CD4-positive, alpha-beta T cell (primary cell): Measurements from ENCODE around the gene TTC29. TPM values are rescaled to one million over a fixed set of nuclear protein-coding genes. Genes with fewer than 3 reads are reported as not detected.
"Not testable (repeated sequence)": the region's sequence is repeated elsewhere in the genome, so short reads cannot be mapped to it uniquely, and the experiment has no call there.

Experiments
- ATAC-seq: fragments of 200-7000 bp; cut with Tn5 transposase; one replicate; pipeline ENCODE4 v1.10.0; 2022; ENCODE audit warnings: mild to moderate bottlenecking; ENCODE audit not compliant: poor library complexity
- CTCF ChIA-PET: fragments of 350-600 bp; sonication (Branson Sonifier 250); formaldehyde crosslinking; loops from one replicate; lab custom pipeline; 2021; ENCODE audit warnings: antibody characterized with exemption, inconsistent platforms; lab: Charles Lee
- POLR2A ChIA-PET: fragments of 350-600 bp; sonication (Branson Sonifier 250); formaldehyde crosslinking; loops from one replicate; lab custom pipeline; 2021; ENCODE audit warnings: antibody characterized with exemption, inconsistent platforms; lab: Charles Lee
- DNase-seq, 14 experiments: peaks; one replicate each; pipeline ENCODE4 v3.0.0-alpha.2; 2013 to 2020; ENCODE audit warnings: mixed read lengths in 2 of 14
- H3K27ac ChIP-seq, 2 donors: one replicate each; pipeline versions ENCODE4 v1.5.1 to v1.7.0; 2013; ENCODE audit warnings: low read length in 2 of 2, low read depth in 1 of 2, mild to moderate bottlenecking in 1 of 2
- H3K27me3 ChIP-seq, 2 experiments: 1 replicate in 1 of 2; 2 replicates in 1 of 2; pipeline versions ENCODE4 v1.6.1 to v1.7.0; 2013; ENCODE audit warnings: low read length in 2 of 2, control low read depth in 1 of 2, mild to moderate bottlenecking in 1 of 2, moderate library complexity in 1 of 2; ENCODE audit not compliant: insufficient read depth in 2 of 2, control insufficient read depth in 1 of 2
- H3K36me3 ChIP-seq: one replicate; pipeline ENCODE4 v1.6.1; 2013; ENCODE audit warnings: low read length, control low read depth; ENCODE audit not compliant: insufficient read depth
- H3K4me1 ChIP-seq: one replicate; pipeline ENCODE4 v1.6.1; 2013; ENCODE audit warnings: low read length, control low read depth; ENCODE audit not compliant: insufficient read depth
- H3K4me3 ChIP-seq: one replicate; pipeline ENCODE4 v1.5.1; 2013; ENCODE audit warnings: mild to moderate bottlenecking, low read length, moderate library complexity
- H3K9me3 ChIP-seq, 2 experiments: 1 replicate in 1 of 2; 2 replicates in 1 of 2; pipeline versions ENCODE4 v1.6.1 to v1.7.0; 2013; ENCODE audit warnings: low read length in 2 of 2, mild to moderate bottlenecking in 2 of 2, control low read depth in 1 of 2, moderate library complexity in 1 of 2; ENCODE audit not compliant: control insufficient read depth in 1 of 2, insufficient read depth in 1 of 2
- H3K27ac Mint-ChIP-seq: one replicate; pipeline ENCODE4 v1.8.0; 2020; ENCODE audit warnings: mixed read lengths
- H3K27me3 Mint-ChIP-seq: one replicate; pipeline ENCODE4 v1.8.0; 2021; ENCODE audit warnings: mixed read lengths
- H3K36me3 Mint-ChIP-seq: one replicate; pipeline ENCODE4 v1.8.0; 2021; ENCODE audit warnings: low read depth, mixed read lengths
- H3K4me1 Mint-ChIP-seq: one replicate; pipeline ENCODE4 v1.8.0; 2021; ENCODE audit warnings: low read depth, mixed read lengths
- H3K4me3 Mint-ChIP-seq: one replicate; pipeline ENCODE4 v1.8.0; 2020; ENCODE audit warnings: mild to moderate bottlenecking, mixed read lengths
- H3K9me3 Mint-ChIP-seq: one replicate; pipeline ENCODE4 v1.8.0; 2020; ENCODE audit warnings: mixed read lengths
- CTCF ChIP-seq: fragments of 200-600 bp; IDR thresholded peaks from one replicate; pipeline ENCODE4 v1.8.0; 2022; ENCODE audit warnings: antibody characterized with exemption, mild to moderate bottlenecking
- intact Hi-C, 2 experiments: fragments of 100-400 bp; cut with DNase I in 1 of 2; cut with micrococcal nuclease in 1 of 2; formaldehyde crosslinking; loops; one replicate each; pipeline versions ENCODE4 v1.15.1 to v1.9.0; 2023 to 2025; cut with DNase I, micrococcal nuclease
- total RNA-seq, 174 experiments: library from RNA in 2 of 174; stranded (reverse) in 2 of 174; gene quantifications; one replicate each; pipeline ENCODE4 v1.2.3 and lab custom pipeline; 2021 to 2026

Gene TTC29
- total RNA-seq, 2 experiments from 2014 or later, result not detected

- H3K36me3 Mint-ChIP-seq, result no peaks in the 10 kb centered on the region
- no peak for ATAC-seq
- H3K9me3 Mint-ChIP-seq, result peaks cover 3% of the 10 kb centered on the region
Measured at GRCh38 chr4:146699910-146700309, 245.8 kb downstream of the TTC29 start.

GRCh38 chr4:146674829-146675570 lies 270.7 kb downstream of the TTC29 start:
- H3K4me1 Mint-ChIP-seq, result no peaks in the 10 kb centered on the region
- CTCF ChIA-PET, result no interaction called here
- no peak overlapping the region for H3K4me3 Mint-ChIP-seq
- Histone ChIP-seq H3K4me3 (no peak overlapping the region), H3K9me3 (no peaks in the 10 kb centered on the region), H3K27ac (no peak overlapping the region), H3K27me3 (peaks cover 0 to 3% of the 10 kb centered on the region in 2 experiments), H3K36me3 (no peaks in the 10 kb centered on the region), H3K4me1 (no peaks in the 10 kb centered on the region)
- intact Hi-C loops, result no loop called here
- H3K27ac Mint-ChIP-seq, result no peak overlapping the region
- H3K27me3 Mint-ChIP-seq, result peaks cover 16% of the 10 kb centered on the region
- TF ChIP-seq CTCF, result no peak
- peaks cover 2% of the 10 kb centered on the region for H3K9me3 Mint-ChIP-seq
- ATAC-seq (no peak), DNase-seq (no peak)
- H3K36me3 Mint-ChIP-seq, result no peaks in the 10 kb centered on the region
- POLR2A ChIA-PET, result interaction anchor here (0.8 kb wide), 1 partner anchor 13 kb away, joined by 3 read pairs; no protein-coding TSS in a partner anchor

More at GRCh38 chr4:146699910-146700309, 245.8 kb downstream of the TTC29 start:
- H3K4me1 ChIP-seq, result no peaks in the 10 kb centered on the region
- CTCF ChIA-PET, result no interaction called here
- intact Hi-C loops, result no loop called here
- H3K27ac ChIP-seq, result no peak overlapping the region
- no peak overlapping the region for H3K27ac Mint-ChIP-seq
- H3K4me3 ChIP-seq, result no peak overlapping the region
- no peaks in the 10 kb centered on the region for H3K36me3 ChIP-seq
- DNase-seq, result no peak
- H3K27me3 Mint-ChIP-seq, result no peaks in the 10 kb centered on the region
- POLR2A ChIA-PET, result interaction anchor here (0.5 kb wide), 1 partner anchor 415 kb away, joined by 3 read pairs; no protein-coding TSS in a partner anchor
- H3K9me3 ChIP-seq, result no peaks in the 10 kb centered on the region
- H3K4me1 Mint-ChIP-seq, result no peaks in the 10 kb centered on the region
- H3K27me3 ChIP-seq, result no peaks in the 10 kb centered on the region
- H3K4me3 Mint-ChIP-seq, result no peak overlapping the region
- no peak for TF ChIP-seq CTCF

GRCh38 chr4:146663968-146664311 lies 281.7 kb downstream of the TTC29 start:
- H3K4me3 Mint-ChIP-seq, CTCF ChIA-PET, ATAC-seq, H3K9me3 ChIP-seq, H3K4me1 Mint-ChIP-seq, H3K36me3 Mint-ChIP-seq, intact Hi-C loops, H3K27me3 ChIP-seq, DNase-seq, H3K36me3 ChIP-seq, H3K4me1 ChIP-seq, H3K27ac ChIP-seq, H3K4me3 ChIP-seq, H3K9me3 Mint-ChIP-seq, H3K27ac Mint-ChIP-seq, POLR2A ChIA-PET: not testable (repeated sequence)
- H3K27me3 Mint-ChIP-seq, result peaks cover 33% of the 10 kb centered on the region
